Adipocyte (in vitro differentiated cells): ENCODE results near the gene PRSS12.
"Not testable (repeated sequence)": the region's sequence is repeated elsewhere in the genome, so short reads cannot be mapped to it uniquely, and the experiment has no call there.

Experiments
- DNase-seq: peaks from one replicate; pipeline ENCODE4 v3.0.0-alpha.2; 2015; ENCODE audit warnings: low read depth
- H3K27me3 ChIP-seq: replicated peaks from 2 replicates; pipeline ENCODE4 v1.7.0; 2013; ENCODE audit warnings: mild to moderate bottlenecking, low read length, moderate library complexity; ENCODE audit not compliant: control insufficient read depth, insufficient read depth
- H3K36me3 ChIP-seq: 2 replicates; pipeline ENCODE4 v1.7.0; 2013; ENCODE audit warnings: low read length, mild to moderate bottlenecking, moderate library complexity; ENCODE audit not compliant: control insufficient read depth, insufficient read depth, severe bottlenecking
- H3K4me1 ChIP-seq: 2 replicates; pipeline ENCODE4 v1.7.0; 2013; ENCODE audit warnings: mild to moderate bottlenecking, low read length, moderate library complexity; ENCODE audit not compliant: control insufficient read depth, insufficient read depth
- H3K4me3 ChIP-seq: 2 replicates; pipeline ENCODE4 v1.7.0; 2013; ENCODE audit warnings: mild to moderate bottlenecking, low read length, moderate library complexity
- H3K9ac ChIP-seq: 2 replicates; pipeline ENCODE4 v1.7.0; 2013; ENCODE audit warnings: mild to moderate bottlenecking, low read length, moderate library complexity
- H3K9me3 ChIP-seq: 2 replicates; pipeline ENCODE4 v1.7.0; 2013; ENCODE audit warnings: mild to moderate bottlenecking, low read length, moderate library complexity; ENCODE audit not compliant: control insufficient read depth

Gene PRSS12, protein sequence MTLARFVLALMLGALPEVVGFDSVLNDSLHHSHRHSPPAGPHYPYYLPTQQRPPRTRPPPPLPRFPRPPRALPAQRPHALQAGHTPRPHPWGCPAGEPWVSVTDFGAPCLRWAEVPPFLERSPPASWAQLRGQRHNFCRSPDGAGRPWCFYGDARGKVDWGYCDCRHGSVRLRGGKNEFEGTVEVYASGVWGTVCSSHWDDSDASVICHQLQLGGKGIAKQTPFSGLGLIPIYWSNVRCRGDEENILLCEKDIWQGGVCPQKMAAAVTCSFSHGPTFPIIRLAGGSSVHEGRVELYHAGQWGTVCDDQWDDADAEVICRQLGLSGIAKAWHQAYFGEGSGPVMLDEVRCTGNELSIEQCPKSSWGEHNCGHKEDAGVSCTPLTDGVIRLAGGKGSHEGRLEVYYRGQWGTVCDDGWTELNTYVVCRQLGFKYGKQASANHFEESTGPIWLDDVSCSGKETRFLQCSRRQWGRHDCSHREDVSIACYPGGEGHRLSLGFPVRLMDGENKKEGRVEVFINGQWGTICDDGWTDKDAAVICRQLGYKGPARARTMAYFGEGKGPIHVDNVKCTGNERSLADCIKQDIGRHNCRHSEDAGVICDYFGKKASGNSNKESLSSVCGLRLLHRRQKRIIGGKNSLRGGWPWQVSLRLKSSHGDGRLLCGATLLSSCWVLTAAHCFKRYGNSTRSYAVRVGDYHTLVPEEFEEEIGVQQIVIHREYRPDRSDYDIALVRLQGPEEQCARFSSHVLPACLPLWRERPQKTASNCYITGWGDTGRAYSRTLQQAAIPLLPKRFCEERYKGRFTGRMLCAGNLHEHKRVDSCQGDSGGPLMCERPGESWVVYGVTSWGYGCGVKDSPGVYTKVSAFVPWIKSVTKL

DNA sequence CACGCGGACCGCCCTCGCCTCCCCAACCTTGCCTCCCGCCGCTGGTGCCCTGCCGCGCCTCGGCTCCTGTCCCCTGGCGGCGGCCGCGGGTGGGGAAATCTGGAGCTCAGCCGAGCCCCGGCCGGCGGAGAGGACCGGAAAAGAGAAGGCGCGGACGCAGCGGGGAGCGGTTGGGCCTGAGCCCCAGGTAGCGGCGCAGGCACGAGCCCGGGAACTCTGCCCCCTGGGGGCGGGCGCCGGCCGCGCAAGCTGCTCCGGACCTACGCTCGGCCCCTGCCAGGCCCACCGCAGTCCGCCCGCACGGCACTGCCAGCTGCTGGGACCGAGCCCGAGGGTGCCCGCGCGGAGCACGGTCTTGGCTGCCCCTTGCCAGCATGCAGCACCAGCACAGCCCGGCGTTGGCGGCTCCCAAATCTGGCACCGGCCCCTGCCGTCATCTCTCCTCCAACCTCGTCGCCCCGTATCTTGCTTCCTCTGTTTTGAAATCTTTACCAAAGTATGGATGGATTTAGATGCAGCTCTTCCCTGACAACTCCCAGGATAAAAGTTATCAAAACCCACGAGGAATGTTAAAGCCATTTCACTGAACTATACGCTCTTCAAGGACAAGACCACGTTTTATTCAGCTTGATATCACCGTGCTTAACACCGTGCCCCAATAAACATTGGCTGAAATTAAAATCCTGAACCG is at the start of gene PRSS12:
TSS of gene PRSS12 (minus strand) at position 161 of the 691 bp plus-strand sequence. CDS start 283 bp downstream, outside the sequence.
- no peak within 1 kb of the TSS for H3K9ac ChIP-seq
- no peaks in the 10 kb centered on the region for H3K9me3 ChIP-seq
- DNase-seq = peak; percentile 93
- peak within 1 kb of the TSS; percentile 69 for H3K4me3 ChIP-seq
- peaks cover 14% of the 10 kb centered on the region for H3K27me3 ChIP-seq
- H3K4me1 ChIP-seq = peaks cover 7% of the 10 kb centered on the region
- H3K36me3 ChIP-seq = no peaks in the 10 kb centered on the region

DNA sequence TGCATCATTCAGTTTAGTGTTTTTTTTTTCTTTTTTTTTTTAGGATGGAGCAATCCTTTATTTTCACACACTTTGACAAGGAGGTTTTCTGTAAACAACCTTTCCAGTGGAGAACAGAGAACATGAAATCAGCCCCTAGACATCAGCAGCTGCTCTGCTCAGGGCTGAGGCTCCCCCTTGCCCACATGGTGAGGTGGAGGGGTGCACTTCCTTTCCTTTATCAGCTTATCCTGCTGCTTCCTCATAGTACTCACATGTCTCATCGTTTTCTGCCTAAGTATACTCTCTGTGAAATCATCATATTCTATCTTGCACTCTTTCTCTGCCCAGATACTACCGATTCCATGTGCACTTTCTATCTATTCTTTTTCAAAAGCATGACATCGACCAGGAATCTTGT is 47.6 kb upstream of the PRSS12 start:
- no peaks in the 10 kb centered on the region for H3K9me3 ChIP-seq
- no peaks in the 10 kb centered on the region for H3K27me3 ChIP-seq
- H3K4me3 ChIP-seq = no peak overlapping the region
- DNase-seq = no peak
- peaks cover 10% of the 10 kb centered on the region for H3K4me1 ChIP-seq
- no peak overlapping the region for H3K9ac ChIP-seq
- no peaks in the 10 kb centered on the region for H3K36me3 ChIP-seq

DNA sequence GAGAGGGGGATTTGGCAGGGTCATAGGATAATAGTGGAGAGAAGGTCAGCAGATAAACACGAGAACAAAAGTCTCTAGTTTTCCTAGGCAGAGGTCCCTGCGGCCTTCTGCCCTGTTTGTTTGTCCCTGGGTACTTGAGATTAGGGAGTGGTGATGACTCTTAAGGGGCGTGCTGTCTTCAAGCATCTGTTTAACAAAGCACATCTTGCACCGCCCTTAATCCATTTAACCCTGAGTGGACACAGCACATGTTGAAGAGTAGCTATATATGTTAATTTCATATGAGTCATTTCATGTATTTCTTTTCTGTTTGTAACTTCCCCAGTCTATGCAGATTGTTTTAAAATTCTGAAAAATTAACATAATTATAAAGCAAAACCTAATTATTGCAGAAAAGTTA is 47.1 kb upstream of the PRSS12 start:
- H3K9ac ChIP-seq, H3K36me3 ChIP-seq, H3K27me3 ChIP-seq, DNase-seq, H3K4me3 ChIP-seq, H3K9me3 ChIP-seq: not testable (repeated sequence)
- peaks cover 10% of the 10 kb centered on the region for H3K4me1 ChIP-seq

DNA sequence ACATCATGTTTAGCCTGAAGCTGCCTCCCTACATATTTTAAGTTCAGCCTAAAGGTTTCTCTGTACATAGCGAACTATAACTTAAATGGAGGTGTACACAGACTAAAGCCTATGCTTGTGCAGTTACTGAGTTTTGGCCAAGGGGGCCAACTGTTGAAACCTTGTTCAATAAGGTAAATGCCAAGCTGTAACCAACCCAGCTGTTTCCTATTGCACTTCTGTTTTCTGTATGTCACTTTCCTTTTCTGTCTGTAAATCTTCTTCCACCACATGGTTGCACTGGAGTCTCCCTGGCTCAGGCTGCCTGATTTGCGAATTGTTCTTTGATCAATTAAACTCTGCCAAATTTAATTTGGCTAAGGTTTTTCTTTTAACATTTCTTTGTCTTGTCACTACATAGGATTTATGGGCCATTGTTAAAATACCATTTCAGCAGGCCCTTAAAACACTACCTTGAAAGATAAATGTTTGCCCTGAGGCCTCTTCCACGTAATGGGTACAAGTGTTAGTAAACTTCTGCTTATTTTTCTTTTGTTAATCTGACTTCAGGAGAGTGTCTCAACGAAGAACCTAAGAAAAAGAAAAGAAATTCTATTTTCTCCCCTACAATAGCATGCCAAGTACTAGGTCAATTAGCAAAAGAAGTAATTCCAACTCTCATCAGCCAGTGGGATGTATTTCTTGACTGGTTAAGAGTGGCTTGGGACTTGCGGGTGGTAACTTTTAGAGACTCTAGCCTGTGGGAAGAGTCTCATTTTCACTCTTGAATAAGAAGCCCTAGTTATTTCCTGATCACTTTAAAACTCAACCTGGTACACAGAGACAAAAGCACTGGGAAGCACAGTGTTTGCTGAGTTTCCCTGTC is 45.7 kb upstream of the PRSS12 start:
- Histone ChIP-seq H3K4me1 (peaks cover 10% of the 10 kb centered on the region), H3K4me3 (no peak overlapping the region), H3K27me3 (no peaks in the 10 kb centered on the region), H3K9me3 (no peaks in the 10 kb centered on the region), H3K36me3 (no peaks in the 10 kb centered on the region), H3K9ac (no peak overlapping the region)
- DNase-seq = no peak

DNA sequence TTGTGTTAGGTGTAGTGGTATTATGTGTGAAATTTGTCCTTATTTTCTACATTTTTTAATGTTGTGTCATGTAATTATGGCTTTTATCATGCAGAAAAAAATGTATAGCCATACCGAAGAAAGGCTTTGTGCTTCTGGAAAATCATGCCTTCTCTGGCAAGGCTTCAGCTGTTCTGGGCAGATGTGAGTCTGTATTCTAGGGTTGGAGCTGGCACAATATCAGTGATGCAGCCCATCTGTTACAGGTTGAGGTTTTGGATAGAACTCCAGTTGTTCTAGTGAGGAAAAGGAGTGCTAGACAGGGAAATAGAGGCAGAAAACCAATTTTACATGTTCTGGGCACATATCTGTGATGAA is 44.8 kb upstream of the PRSS12 start:
- H3K9me3 ChIP-seq = no peaks in the 10 kb centered on the region
- H3K36me3 ChIP-seq = no peaks in the 10 kb centered on the region
- DNase-seq = no peak
- no peaks in the 10 kb centered on the region for H3K27me3 ChIP-seq
- no peak overlapping the region for H3K4me3 ChIP-seq
- H3K4me1 ChIP-seq = peaks cover 10% of the 10 kb centered on the region
- no peak overlapping the region for H3K9ac ChIP-seq

DNA sequence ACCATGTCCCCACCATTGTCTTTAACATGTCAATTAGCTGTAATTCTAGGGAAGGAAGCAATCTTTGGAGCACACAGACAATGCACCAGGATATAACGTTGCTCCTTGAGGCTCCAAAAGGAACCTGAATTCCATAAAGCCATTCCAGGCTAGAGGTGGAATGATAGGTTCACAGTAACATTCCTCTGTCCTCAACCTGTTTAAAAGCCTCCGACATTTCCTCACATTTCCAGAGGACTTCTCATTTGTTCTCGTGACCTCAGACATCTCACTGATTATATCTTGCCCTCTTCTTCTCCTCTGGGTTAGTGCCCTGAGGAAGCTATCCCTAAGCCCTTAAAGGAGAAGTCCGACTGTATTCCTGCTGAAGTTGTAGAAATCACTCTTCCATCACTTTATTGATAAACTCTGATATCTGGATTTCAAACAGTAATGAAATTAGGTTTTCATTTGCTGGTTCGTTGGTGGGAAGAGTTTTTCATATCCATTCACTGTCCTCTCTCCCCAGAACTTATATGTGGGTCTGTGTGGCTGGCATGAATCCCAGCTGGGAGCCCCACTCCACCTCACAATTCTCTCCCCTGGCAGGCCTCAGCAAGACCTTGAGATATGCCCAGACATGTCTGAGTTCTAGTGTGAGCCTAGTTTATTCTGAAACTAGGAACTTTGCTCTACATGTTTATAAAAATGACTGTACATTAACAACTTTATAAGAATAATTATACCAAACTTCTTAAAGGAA is 44.2 kb upstream of the PRSS12 start:
- H3K9ac ChIP-seq = no peak overlapping the region
- H3K9me3 ChIP-seq = no peaks in the 10 kb centered on the region
- H3K36me3 ChIP-seq = no peaks in the 10 kb centered on the region
- DNase-seq = no peak
- H3K4me3 ChIP-seq = no peak overlapping the region
- peaks cover 10% of the 10 kb centered on the region for H3K4me1 ChIP-seq
- H3K27me3 ChIP-seq = no peaks in the 10 kb centered on the region

DNA sequence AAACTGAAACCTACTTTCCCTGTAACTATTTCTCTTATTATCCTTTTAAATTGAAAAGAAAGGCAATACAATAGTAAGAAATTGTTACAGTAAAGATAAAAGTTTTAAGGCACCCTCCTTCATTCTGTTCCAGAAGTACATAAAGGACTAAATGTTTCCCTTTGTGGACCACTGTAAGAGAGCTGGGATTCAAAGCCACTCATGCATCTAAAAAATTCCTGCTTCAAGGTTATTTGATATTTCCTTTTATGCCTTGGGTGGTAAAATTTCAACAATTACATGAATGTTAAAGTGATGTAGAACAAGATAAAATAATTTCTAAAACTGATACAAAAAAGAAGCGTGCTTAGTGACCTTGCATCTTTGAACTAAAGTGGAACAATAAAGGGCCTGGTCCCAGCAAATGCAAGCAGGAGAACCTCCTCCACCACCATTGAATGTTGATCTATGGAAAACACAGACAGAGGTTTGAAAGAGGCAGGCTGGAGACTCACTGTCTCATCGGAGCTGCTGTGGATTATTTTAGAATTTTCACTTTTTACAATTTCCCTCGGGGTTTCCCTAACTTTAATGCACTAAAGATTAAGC is 42.3 kb upstream of the PRSS12 start:
- Histone ChIP-seq H3K4me1 (peaks cover 10% of the 10 kb centered on the region), H3K27me3 (no peaks in the 10 kb centered on the region), H3K4me3 (no peak overlapping the region), H3K9me3 (no peaks in the 10 kb centered on the region), H3K36me3 (no peaks in the 10 kb centered on the region), H3K9ac (no peak overlapping the region)
- DNase-seq = no peak

DNA sequence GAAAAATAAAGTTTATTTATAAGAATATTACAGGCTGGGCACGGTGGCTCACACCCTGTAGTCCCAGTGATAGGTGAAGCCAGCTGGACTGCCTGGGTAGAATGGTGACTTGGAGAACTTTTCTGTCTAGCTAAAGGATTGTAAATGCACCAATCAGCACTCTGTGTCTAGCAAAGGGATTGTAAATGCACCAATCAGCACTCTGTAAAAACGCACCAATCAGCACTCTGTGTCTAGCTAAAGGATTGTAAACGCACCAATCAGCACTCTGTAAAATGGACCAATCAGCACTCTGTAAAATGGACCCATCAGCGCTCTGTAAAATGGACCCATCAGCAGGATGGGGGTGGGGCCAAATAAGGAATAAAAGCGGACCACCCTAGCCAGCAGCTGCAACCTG is 39.7 kb upstream of the PRSS12 start:
- not testable (repeated sequence) for H3K4me3 ChIP-seq, H3K27me3 ChIP-seq, H3K4me1 ChIP-seq

DNA sequence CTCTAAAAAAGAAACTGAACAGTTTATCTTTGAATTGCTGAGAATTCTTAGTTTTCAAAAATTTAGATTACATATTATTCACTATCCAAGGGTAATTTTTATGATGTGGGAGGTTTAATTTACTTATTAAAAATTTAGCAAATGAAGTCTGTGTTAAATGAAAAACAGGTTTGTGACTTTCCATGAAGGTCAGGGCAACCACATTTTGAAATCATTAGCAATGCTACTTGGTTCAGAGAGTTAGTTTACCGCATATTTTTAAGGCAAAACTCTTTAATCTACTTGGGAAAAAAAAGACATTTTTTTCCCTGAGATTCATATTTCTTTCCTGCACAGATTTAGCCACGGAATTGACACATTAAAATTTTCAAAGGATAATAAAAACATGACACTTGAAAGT is 37.3 kb upstream of the PRSS12 start:
- Histone ChIP-seq H3K27me3 (no peaks in the 10 kb centered on the region), H3K4me1 (no peaks in the 10 kb centered on the region), H3K9ac (no peak overlapping the region), H3K4me3 (no peak overlapping the region), H3K36me3 (no peaks in the 10 kb centered on the region), H3K9me3 (peaks cover 5% of the 10 kb centered on the region)
- peak; percentile 41 for DNase-seq

More for the DNA sequence above, 39.7 kb upstream of the PRSS12 start:
- not testable (repeated sequence) for H3K9me3 ChIP-seq, H3K9ac ChIP-seq, DNase-seq, H3K36me3 ChIP-seq

DNA sequence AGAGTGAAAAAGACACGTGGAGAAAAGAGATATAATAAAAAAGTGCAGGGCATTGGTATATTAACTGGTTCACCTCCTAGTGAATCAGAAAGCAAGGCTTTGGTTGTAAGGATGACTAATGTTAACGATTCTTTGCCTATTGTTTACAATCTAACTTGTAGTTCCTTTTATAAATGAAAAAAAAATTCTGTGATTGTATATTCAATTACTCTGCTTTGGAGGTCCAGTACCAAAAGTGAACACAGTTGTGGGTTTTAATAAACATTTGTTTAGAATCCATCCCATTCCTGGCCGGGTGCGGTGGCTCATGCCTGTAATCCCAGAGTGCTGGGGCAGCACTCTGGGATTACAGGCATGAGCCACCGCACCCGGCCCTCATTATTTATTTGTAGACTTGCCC is 36.9 kb upstream of the PRSS12 start:
- no peaks in the 10 kb centered on the region for H3K4me1 ChIP-seq
- H3K36me3 ChIP-seq = no peaks in the 10 kb centered on the region
- H3K27me3 ChIP-seq = no peaks in the 10 kb centered on the region
- H3K9ac ChIP-seq = no peak overlapping the region
- peaks cover 5% of the 10 kb centered on the region for H3K9me3 ChIP-seq
- DNase-seq = no peak
- no peak overlapping the region for H3K4me3 ChIP-seq
